LNCAP (cell line): ENCODE data around the gene RANBP10.

ENCODE experiments used
- TF ChIP-seq, protein P1 (sequence below): fragments of 450-650 bp; IDR thresholded peaks from 2 replicates; pipeline ENCODE4 v1.5.1; 2017; ENCODE audit warnings: mild to moderate bottlenecking

Gene RANBP10

DNA sequence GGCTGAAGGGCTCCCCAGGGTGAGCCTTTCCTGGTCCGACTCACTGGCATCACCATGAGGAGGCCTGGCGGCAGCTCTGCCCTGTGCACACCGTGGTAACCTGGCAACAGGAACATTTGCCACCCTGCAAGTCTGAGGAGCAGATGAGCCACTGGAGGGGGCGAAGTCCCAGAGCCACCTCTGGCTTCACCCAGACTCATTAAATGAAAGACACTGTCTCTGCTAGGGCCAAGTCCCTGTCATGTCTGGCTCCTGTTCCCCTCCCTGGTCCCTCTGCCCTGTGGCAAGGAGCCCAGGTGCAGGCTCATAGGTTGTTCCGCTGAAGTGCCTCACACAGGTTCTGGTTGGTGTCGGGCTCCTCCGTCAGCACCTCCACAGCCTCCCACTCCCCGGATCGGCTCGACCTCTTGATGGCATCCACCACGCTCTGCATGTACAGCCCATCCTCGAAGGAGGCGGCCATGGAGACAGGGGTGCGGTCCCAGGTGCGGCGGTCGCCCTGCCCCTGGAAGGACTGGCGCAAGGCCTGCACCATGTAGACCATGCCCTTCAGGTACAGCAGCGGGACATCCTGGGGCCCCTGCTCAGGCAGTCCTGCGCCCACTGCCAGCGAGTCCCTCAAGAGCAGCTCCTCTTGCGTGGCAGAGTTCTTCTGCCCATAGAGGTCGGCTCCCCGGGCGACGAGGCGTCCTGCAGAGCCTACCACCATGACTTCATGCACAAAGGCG lies 131.3 kb downstream of the RANBP10 start:
- TF ChIP-seq, protein P1, sequence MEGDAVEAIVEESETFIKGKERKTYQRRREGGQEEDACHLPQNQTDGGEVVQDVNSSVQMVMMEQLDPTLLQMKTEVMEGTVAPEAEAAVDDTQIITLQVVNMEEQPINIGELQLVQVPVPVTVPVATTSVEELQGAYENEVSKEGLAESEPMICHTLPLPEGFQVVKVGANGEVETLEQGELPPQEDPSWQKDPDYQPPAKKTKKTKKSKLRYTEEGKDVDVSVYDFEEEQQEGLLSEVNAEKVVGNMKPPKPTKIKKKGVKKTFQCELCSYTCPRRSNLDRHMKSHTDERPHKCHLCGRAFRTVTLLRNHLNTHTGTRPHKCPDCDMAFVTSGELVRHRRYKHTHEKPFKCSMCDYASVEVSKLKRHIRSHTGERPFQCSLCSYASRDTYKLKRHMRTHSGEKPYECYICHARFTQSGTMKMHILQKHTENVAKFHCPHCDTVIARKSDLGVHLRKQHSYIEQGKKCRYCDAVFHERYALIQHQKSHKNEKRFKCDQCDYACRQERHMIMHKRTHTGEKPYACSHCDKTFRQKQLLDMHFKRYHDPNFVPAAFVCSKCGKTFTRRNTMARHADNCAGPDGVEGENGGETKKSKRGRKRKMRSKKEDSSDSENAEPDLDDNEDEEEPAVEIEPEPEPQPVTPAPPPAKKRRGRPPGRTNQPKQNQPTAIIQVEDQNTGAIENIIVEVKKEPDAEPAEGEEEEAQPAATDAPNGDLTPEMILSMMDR = no peak

- TF ChIP-seq, protein P1 = no peak
Measured at GRCh38 chr16:67673712-67674580, 132.4 kb downstream of the RANBP10 start.
